Hypothalamus (tissue), 51 donors: Measurements from ENCODE around the gene LYZL1.
"Not testable (repeated sequence)": the region's sequence is repeated elsewhere in the genome, so short reads cannot be mapped to it uniquely, and the experiment has no call there.

Source experiments
- DNase-seq, 51 donors: peaks; one replicate each; lab custom pipeline; 2025; lab: John Stamatoyannopoulos, UW

LYZL1 gene

GRCh38 chr10:29326886-29327745 is 38.2 kb downstream of the LYZL1 start:
- no peak for DNase-seq

GRCh38 chr10:29327746-29328102 is 38.9 kb downstream of the LYZL1 start:
- no peak for DNase-seq

DNA sequence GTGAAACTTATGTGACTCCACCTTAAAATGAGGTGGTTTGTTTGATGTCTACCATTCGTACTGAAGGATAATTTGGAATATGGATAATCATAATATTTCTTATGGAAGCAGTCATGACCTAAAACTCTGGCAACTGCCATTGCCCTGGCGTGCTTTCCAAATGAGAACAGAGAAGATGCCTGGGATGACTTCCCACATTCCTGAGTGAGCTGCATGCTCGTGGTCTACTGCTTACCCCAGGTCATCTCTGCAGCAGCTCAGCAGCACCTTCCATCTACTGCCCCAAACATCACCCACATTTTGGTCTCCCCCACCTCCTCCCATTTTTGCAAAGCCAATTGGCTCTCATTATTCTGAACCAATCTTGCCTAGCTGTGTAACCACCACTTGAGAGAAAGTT is 40.1 kb downstream of the LYZL1 start:
- no peak for DNase-seq

GRCh38 chr10:29329420-29329819 is 40.5 kb downstream of the LYZL1 start:
- no peak for DNase-seq

- no peak for DNase-seq
Measured at GRCh38 chr10:29332061-29332760, 43.3 kb downstream of the LYZL1 start.

- DNase-seq: no peak
Measured at GRCh38 chr10:29332761-29333148, 43.9 kb downstream of the LYZL1 start.

- DNase-seq: not testable (repeated sequence)
Measured at GRCh38 chr10:29337526-29337925, 48.7 kb downstream of the LYZL1 start.

DNA sequence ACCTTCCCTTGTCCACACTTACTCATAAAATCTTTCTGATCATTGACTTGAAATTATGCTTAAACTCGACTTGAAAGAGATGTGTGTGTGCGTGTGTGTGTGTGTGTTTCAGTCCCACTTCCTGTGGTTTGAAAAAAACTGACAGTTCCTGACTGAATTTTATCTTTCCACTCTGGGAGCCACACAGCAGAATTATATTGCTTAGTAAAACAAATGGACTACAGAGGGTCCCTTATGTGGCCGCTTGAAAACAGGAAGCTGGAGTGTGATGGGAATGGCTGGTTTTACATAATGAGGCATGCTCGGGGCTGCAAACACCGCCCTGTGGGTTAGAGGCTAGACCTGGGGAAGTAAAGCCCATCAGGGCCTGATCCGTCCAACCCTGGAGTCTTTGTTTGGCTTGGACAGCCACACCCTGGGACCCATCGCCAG is 54.8 kb downstream of the LYZL1 start:
- no peak for DNase-seq

DNA sequence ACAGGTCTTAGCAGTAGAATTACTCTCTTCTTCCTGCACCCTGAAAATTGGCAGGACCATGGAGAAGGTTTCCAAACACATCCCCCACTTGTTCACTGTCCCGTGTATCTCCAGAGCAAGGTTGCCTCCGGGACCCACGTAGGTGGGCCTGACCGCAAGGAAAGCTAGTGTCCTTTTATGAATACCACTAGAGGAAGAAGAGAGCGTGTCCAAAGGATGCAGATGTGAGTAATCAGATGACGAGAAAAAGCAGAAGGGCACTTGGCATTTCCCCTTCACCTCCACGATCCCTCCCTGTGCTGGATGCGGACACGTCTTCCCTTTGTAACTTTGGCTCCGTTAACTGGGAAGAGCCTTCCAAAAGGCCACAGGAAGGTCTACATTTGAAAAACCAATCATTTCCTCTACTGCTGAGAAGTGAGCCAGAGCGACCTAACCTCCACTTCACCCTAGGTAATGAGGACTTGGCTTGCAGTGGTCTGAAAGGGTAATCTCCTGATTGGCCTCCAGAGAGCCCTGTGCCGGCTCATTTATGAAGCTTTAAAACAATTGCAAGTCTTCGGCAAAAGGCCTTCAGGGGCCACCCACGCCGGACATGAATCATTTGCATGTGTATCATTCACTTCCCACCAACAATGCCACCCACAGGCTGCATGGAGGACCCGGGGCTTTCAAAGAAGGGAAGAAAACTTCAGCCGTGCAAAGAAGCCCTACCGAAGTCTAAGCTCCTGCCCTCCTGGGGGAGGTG is 55.4 kb downstream of the LYZL1 start:
- no peak for DNase-seq

DNA sequence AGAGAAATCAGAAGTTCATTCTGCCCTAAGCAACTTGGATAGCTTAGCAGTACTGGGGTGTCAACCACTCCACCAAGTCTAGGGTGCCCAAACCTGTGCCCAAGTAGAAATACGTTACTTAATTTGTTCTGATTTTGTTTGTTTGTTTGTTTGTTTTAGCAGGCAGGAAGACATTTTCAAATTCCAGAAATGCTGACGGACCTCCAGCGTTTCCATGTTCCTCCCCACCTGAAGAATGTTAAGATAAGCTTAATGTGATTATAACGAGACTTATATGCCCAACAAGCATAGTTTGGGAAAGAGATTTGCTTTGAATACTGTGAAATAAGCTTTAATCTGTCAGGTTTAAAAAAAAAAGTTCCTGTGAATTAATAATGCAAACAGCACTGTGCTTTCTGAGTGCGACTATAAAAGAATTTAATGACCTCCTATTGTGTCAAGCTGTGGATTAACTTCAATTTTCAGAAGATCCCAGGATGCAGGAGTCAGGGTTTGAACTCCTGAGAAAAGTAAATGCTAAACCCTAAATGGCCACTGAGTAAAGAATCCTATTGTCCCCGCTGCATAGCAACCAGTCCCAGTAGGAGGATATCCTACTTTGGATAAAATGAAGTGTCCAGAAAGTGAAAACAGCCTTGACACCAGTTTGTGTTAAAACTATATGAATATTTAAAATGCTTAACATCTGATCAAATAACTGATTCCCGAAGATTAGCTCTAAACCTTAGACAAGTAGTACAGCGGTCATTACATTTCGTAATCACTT is 56.5 kb downstream of the LYZL1 start:
- DNase-seq: no peak

GRCh38 chr10:29345910-29346209 is 57.0 kb downstream of the LYZL1 start:
- no peak for DNase-seq

DNA sequence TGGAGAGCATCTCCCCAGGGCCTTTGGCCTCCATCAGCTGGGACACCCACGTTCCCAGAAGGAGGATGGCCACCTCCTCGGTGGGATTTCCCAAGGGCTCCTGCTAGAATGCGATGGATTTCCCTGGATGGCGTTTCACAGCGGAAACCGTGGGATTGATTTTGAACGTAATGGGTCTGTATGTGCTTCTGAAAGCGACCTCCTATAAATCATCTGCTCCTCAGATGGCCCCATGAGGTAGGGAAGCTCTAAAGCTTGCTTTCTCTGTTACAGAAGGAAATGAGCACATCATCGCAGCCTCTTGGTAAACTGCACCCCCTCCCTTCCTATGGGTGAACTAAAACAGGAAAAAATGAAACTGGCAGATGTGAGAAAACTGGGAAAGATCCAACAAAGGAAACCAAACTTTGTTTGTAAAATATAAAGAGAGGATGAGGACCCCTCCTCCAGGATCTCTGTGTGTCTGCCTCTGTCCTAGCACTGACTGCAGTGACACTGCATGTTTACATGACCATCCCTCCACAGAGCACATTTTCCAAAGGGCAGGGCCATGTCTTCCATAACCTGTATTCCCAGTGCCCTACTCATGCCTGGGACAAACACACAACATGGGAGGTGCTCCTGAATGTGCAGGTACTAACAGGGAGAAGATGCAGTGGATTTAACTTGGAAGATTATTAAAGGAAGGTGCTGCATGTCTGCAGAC is 57.6 kb downstream of the LYZL1 start:
- no peak for DNase-seq

DNA sequence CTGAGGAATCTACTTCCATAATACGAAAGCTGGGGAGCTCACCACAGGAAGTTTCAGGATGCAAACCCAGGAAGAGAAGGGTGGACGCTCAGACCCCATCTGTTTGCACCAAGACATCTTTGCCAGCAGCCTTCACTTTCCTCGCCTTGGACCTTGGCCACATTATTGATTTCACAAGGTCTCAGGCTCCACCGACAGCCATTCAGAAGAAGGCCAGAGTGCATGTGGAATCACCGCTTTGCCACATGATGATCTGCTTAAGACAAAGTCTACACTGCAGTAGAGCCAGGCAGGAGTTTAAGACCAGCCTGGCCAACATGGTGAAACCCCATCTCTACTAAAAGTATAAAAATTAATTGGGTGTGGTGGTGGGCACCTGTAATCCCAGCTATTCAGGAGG is 60.0 kb downstream of the LYZL1 start:
- no peak for DNase-seq

- DNase-seq: no peak
Measured at GRCh38 chr10:29353305-29353704, 64.4 kb downstream of the LYZL1 start.

GRCh38 chr10:29353887-29354561 is 65.2 kb downstream of the LYZL1 start:
- DNase-seq: no peak

GRCh38 chr10:29355411-29355991 is 66.6 kb downstream of the LYZL1 start:
- DNase-seq: no peak

GRCh38 chr10:29356931-29357330 is 68.1 kb downstream of the LYZL1 start:
- no peak for DNase-seq

DNA sequence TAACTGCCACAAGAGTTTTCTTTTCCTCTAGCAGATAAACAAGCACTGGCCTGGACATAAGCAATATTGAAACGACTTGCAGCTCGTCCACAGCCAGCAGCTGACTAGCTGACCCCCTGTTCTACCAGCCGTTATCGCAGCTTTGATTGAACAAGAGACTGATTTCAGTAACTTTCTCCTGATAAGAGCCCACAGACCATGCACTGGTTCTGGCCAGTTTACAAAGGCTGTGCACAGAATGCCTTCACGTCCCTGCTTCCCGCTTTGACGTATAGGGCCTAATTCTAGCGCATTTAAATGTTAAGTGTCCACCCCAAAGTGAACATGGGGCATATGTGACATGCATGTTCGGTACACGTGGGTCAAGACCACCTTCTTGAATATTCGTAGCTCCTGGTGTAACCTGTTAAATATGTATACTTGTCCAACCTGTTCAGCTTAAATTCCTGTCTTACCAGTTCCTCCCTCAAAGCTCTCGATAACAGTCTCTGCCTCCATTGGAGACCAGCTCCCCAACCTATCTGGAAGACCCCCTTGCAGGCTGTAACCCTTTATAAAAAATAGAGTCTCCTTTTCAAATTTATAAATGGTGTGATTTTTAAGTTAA is 69.2 kb downstream of the LYZL1 start:
- DNase-seq: no peak
